HepG2 (cell line): ENCODE data around the gene UBXN6. TPM values are rescaled to one million over a fixed set of nuclear protein-coding genes. Genes with fewer than 3 reads are reported as not detected.

Experiments
- ATAC-seq: fragments of 200-7000 bp; cut with Tn5 transposase; 3 replicates; pipeline ENCODE4 v1.9.1; 2020; ENCODE audit warnings: mild to moderate bottlenecking, moderate library complexity
- BruUV-seq: library from RNA; stranded (reverse); fragments of 400-500 nt; replicated peaks from 2 replicates; lab custom pipeline; 2021; lab: Mats Ljungman, UMichigan
- CTCF ChIA-PET: fragments of 300-600 bp; formaldehyde crosslinking; extraction: SDS; loops from one replicate; lab custom pipeline; 2021; ENCODE audit warnings: low total read pairs, inconsistent platforms, low intra/inter-chr PET ratio; lab: Yijun Ruan, JAX
- POLR2A ChIA-PET: fragments of 350-600 bp; sonication (Branson Sonifier 250); formaldehyde crosslinking; loops from one replicate; lab custom pipeline; 2020; ENCODE audit warnings: antibody characterized with exemption, inconsistent platforms; lab: Yijun Ruan, JAX
- DNase-seq: peaks from one replicate; pipeline ENCODE4 v3.0.0-alpha.2; 2015; ENCODE audit warnings: low spot score
- FAIRE-seq: peaks from 3 replicates; lab custom pipeline; 2011; peaks lifted over from hg19 to GRCh38; lab: Jason Lieb, UNC
- H2AFZ ChIP-seq: one replicate; pipeline ENCODE4 v1.6.1; 2011; ENCODE audit warnings: low read length, inconsistent platforms
- H3K27ac ChIP-seq: fragments of 300-600 bp; 3 replicates; pipeline ENCODE4 v1.8.0; 2011; ENCODE audit warnings: mixed run types, mild to moderate bottlenecking, mixed read lengths, low read length, inconsistent platforms; ENCODE audit not compliant: insufficient read depth; ENCODE audit errors: extremely low read length
- H3K27me3 ChIP-seq, 2 experiments: fragments of 200-600 bp in 1 of 2; 2 replicates in 1 of 2; 3 replicates in 1 of 2; pipeline versions ENCODE4 v1.6.0 to v1.8.0; 2011; ENCODE audit warnings: low read length in 2 of 2, mild to moderate bottlenecking in 2 of 2, moderate library complexity in 2 of 2, inconsistent platforms in 1 of 2; ENCODE audit not compliant: insufficient read depth in 2 of 2, control insufficient read depth in 1 of 2
- H3K36me3 ChIP-seq, 2 experiments: fragments of 200-600 bp in 1 of 2; replicated peaks in 1 of 2; 2 replicates in 1 of 2; 3 replicates in 1 of 2; pipeline versions ENCODE4 v1.5.1 to v1.8.0; 2011; ENCODE audit warnings: low read length in 2 of 2, inconsistent platforms in 1 of 2; ENCODE audit not compliant: insufficient read depth in 2 of 2, control insufficient read depth in 1 of 2
- H3K4me1 ChIP-seq: 2 replicates; pipeline ENCODE4 v1.5.1; 2012; ENCODE audit warnings: low read length, inconsistent platforms; ENCODE audit not compliant: insufficient read depth
- H3K4me2 ChIP-seq: 2 replicates; pipeline ENCODE4 v1.6.0; 2011; ENCODE audit warnings: low read depth, low read length, inconsistent platforms
- H3K4me3 ChIP-seq, 3 experiments: fragments of 200-600 bp in 1 of 3; sonication (generic), shearing (Covaris generic) in 1 of 3; replicated peaks in 1 of 3; 2 replicates each; pipeline ENCODE4 v1.5.1; 2011 to 2016; ENCODE audit warnings: low read length in 3 of 3, inconsistent platforms in 2 of 3, low read depth in 2 of 3, mild to moderate bottlenecking in 2 of 3, control low read depth in 1 of 3, mixed read lengths in 1 of 3; ENCODE audit not compliant: insufficient read depth in 1 of 3
- H3K79me2 ChIP-seq: one replicate; pipeline ENCODE4 v1.6.1; 2011; ENCODE audit warnings: low read length, inconsistent platforms; ENCODE audit not compliant: insufficient read depth
- H3K9ac ChIP-seq: 2 replicates; pipeline ENCODE4 v1.6.0; 2011; ENCODE audit warnings: mild to moderate bottlenecking, low read depth, low read length, inconsistent platforms; ENCODE audit not compliant: insufficient read depth
- H3K9me3 ChIP-seq: 2 replicates; pipeline ENCODE4 v1.5.1; 2012; ENCODE audit warnings: mild to moderate bottlenecking, low read length
- H4K20me1 ChIP-seq: 2 replicates; pipeline ENCODE4 v1.6.0; 2011; ENCODE audit warnings: inconsistent platforms, mild to moderate bottlenecking, low read length, moderate library complexity; ENCODE audit not compliant: insufficient read depth
- AGO2 ChIP-seq: fragments of 200-400 bp; formaldehyde crosslinking; optimal IDR thresholded peaks from 2 replicates; pipeline ENCODE3; 2017; ENCODE audit warnings: mild to moderate bottlenecking, low read depth, low read length, moderate library complexity
- GZF1 ChIP-seq: sonication (generic); formaldehyde crosslinking; IDR thresholded peaks from 2 replicates; pipeline ENCODE4 v1.5.1; 2020; ENCODE audit warnings: mild to moderate bottlenecking, missing genetic modification reagents
- RBFOX2 ChIP-seq: fragments of 200-400 bp; formaldehyde crosslinking; IDR thresholded peaks from 2 replicates; pipeline ENCODE4 v1.6.1; 2017; ENCODE audit warnings: low read depth, mild to moderate bottlenecking, low read length
- SOX6 ChIP-seq, 2 experiments: fragments of 450-650 bp in 1 of 2; sonication (generic) in 1 of 2; formaldehyde crosslinking in 1 of 2; IDR thresholded peaks; 2 replicates each; pipeline versions ENCODE4 v1.4.0 to v1.6.1; 2017 to 2020; ENCODE audit warnings: antibody characterized with exemption in 1 of 2, mild to moderate bottlenecking in 1 of 2, missing genetic modification reagents in 1 of 2
- ZNF33A ChIP-seq: sonication (generic); formaldehyde crosslinking; IDR thresholded peaks from 2 replicates; pipeline ENCODE4 v1.5.1; 2020; ENCODE audit warnings: missing genetic modification reagents, mild to moderate bottlenecking, moderate library complexity, borderline replicate concordance
- WGBS: methylation state at CpG from one replicate; pipeline ENCODE4 v1.1.6; 2017; ENCODE audit warnings: low lambda C conversion rate; 5-methylcytosine and 5-hydroxymethylcytosine counted together
- in situ Hi-C: cut with HindIII; loops from 2 replicates; pipeline ENCODE4 v1.10.0; 2017; ENCODE audit warnings: low pct_unique_long_range_greater_than_20kb; ENCODE audit not compliant: extremely low pct_ligation_motif_present
- intact Hi-C: fragments of 100-400 bp; cut with micrococcal nuclease; formaldehyde crosslinking; loops from one replicate; pipeline ENCODE4 v1.10.0; 2022; ENCODE audit not compliant: unreplicated experiment
- polyA plus RNA-seq, 8 experiments: library from polyadenylated mRNA; depleted of rRNA in 3 of 8; stranded (reverse) in 7 of 8; unstranded in 1 of 8; fragments of >200 nt; fragmentation: Illumina TruSeq in 4 of 8; extraction: Trizol in 4 of 8; gene quantifications; 2 replicates each; pipeline versions ENCODE4 v1.2.1 to v1.2.3, GENCODE V29; 2011 to 2016; ENCODE audit warnings: low read depth in 4 of 8, missing spikeins in 1 of 8, mixed read lengths in 1 of 8; ENCODE audit not compliant: insufficient read depth in 1 of 8
- total RNA-seq, 5 experiments: library from RNA; depleted of rRNA; stranded (reverse); fragments of >200 nt; fragmentation: Illumina TruSeq; extraction: Trizol; gene quantifications; 2 replicates each; pipeline ENCODE4 v1.2.3, GENCODE V29; 2016; ENCODE audit warnings: low read depth in 1 of 5
- TF ChIP-seq, protein P1 (sequence below), 2 experiments: sonication (generic) in 1 of 2; formaldehyde crosslinking in 1 of 2; IDR thresholded peaks; 2 replicates each; pipeline versions ENCODE4 v1.6.1 to v1.9.0; 2014 to 2022; ENCODE audit warnings: antibody characterized with exemption in 1 of 2, borderline replicate concordance in 1 of 2, inconsistent platforms in 1 of 2, low read depth in 1 of 2, missing genetic modification reagents in 1 of 2

Gene UBXN6
- total and polyA plus RNA-seq, 2 of the 13 experiments (the other 11 are each of a cell fraction or from before 2014, with no cell fraction given) = 34.9 to 35.5 TPM

DNA sequence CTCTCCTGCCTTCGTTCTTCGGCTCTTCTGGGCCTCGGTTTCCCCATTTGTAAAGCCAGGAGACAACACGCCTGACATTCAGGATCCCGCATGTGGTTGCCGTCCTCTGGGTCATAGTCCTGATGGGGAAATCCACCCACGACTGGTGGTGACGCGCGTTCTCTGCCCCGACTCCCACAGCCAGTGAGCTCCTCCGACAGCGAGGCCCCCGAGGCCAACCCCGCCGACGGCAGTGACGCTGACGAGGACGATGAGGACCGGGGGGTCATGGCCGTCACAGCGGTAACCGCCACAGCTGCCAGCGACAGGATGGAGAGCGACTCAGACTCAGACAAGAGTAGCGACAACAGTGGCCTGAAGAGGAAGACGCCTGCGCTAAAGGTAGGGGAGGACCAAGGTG, 30.9 kb upstream of the UBXN6 start:
- no peak overlapping the region for H3K4me3 ChIP-seq
- intact Hi-C loops = no loop called here
- DNase-seq = no peak
- BruUV-seq = no TSS peak
- no peaks in the 10 kb centered on the region for H3K79me2 ChIP-seq
- in situ Hi-C loops = no loop called here
- H3K36me3 ChIP-seq = peaks cover 22 to 36% of the 10 kb centered on the region in 2 experiments
- H3K27ac ChIP-seq = no peak overlapping the region
- no peak for FAIRE-seq
- no peak for ATAC-seq
- ChIA-PET POLR2A (no interaction called here), CTCF (no interaction called here)
- TF ChIP-seq AGO2 = peak; percentile 58
- TF ChIP-seq ZNF33A (CRISPR knock-in tag) = no peak
- 0 out of 2 replicates have a peak, but pooled peaks have one; percentile 24 for TF ChIP-seq RBFOX2
- 98% methylated on average over 29 of the region's 29 CpGs for WGBS
- no peak overlapping the region for H3K4me2 ChIP-seq
- H2AFZ ChIP-seq = no peak overlapping the region
- H3K9ac ChIP-seq = no peak overlapping the region
- no peaks in the 10 kb centered on the region for H4K20me1 ChIP-seq
- H3K4me1 ChIP-seq = no peaks in the 10 kb centered on the region
- no peaks in the 10 kb centered on the region; a peak in 1 of 5 replicates for H3K27me3 ChIP-seq
- no peaks in the 10 kb centered on the region for H3K9me3 ChIP-seq

DNA sequence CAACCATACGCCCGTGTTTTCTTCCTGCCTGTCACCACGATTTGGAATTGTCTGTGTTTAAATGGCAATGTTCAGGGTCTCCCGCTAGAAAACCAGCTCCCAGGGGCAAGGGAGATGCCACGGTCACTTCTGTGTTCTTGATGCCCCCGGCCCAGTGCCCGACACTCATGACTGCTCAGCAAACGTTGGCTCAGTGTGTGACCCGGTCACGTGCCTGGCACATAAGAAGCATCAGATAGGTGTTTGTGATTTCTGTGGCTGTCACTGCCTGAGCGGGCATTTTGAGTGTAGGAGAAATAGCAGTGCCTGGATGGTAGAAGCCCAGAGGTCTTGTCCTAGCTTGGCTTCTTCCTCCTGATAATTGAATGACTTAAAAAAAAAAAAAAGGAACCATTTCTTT, 30.0 kb upstream of the UBXN6 start:
- 96% methylated on average over 11 of the region's 11 CpGs for WGBS
- no peak overlapping the region for H3K9ac ChIP-seq
- H3K4me2 ChIP-seq = no peak overlapping the region
- in situ Hi-C loops = no loop called here
- no peak for DNase-seq
- H3K79me2 ChIP-seq = no peaks in the 10 kb centered on the region
- intact Hi-C loops = no loop called here
- no peaks in the 10 kb centered on the region for H3K4me1 ChIP-seq
- FAIRE-seq = no peak
- no peak overlapping the region for H3K27ac ChIP-seq
- H3K27me3 ChIP-seq = no peaks in the 10 kb centered on the region; a peak in 1 of 5 replicates
- H3K36me3 ChIP-seq = peaks cover 16 to 36% of the 10 kb centered on the region in 2 experiments
- TF ChIP-seq, protein P1, sequence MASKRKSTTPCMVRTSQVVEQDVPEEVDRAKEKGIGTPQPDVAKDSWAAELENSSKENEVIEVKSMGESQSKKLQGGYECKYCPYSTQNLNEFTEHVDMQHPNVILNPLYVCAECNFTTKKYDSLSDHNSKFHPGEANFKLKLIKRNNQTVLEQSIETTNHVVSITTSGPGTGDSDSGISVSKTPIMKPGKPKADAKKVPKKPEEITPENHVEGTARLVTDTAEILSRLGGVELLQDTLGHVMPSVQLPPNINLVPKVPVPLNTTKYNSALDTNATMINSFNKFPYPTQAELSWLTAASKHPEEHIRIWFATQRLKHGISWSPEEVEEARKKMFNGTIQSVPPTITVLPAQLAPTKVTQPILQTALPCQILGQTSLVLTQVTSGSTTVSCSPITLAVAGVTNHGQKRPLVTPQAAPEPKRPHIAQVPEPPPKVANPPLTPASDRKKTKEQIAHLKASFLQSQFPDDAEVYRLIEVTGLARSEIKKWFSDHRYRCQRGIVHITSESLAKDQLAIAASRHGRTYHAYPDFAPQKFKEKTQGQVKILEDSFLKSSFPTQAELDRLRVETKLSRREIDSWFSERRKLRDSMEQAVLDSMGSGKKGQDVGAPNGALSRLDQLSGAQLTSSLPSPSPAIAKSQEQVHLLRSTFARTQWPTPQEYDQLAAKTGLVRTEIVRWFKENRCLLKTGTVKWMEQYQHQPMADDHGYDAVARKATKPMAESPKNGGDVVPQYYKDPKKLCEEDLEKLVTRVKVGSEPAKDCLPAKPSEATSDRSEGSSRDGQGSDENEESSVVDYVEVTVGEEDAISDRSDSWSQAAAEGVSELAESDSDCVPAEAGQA (IDR thresholded peaks at IDR 0.05; ENCODE audit: low read depth) = no peak
- TF ChIP-seq, protein P1 (CRISPR knock-in tag; IDR thresholded peaks at IDR 0.05; ENCODE audit: borderline replicate concordance) = no peak
- TF ChIP-seq SOX6 (IDR thresholded peaks at IDR 0.05) (no peak), SOX6 (CRISPR knock-in tag; IDR thresholded peaks at IDR 0.05) (no peak), GZF1 (CRISPR knock-in tag) (no peak)
- ATAC-seq = no peak
- no TSS peak for BruUV-seq
- ChIA-PET CTCF (no interaction called here), POLR2A (no interaction called here)
- H2AFZ ChIP-seq = no peak overlapping the region
- H3K9me3 ChIP-seq = no peaks in the 10 kb centered on the region
- H3K4me3 ChIP-seq = no peak overlapping the region
- H4K20me1 ChIP-seq = no peaks in the 10 kb centered on the region
